HEK293 (cell line): ENCODE data around the gene PPP6R1.
"Not testable (repeated sequence)": the region's sequence is repeated elsewhere in the genome, so short reads cannot be mapped to it uniquely, and the experiment has no call there.

ENCODE experiments used
- CTCF ChIA-PET: fragments of 350-600 bp; formaldehyde crosslinking; extraction: SDS; loops from one replicate; lab custom pipeline; 2021; ENCODE audit warnings: antibody characterized with exemption; lab: Yijun Ruan, JAX
- POLR2A ChIA-PET: fragments of 300-600 bp; formaldehyde crosslinking; extraction: SDS; loops from one replicate; lab custom pipeline; 2020; ENCODE audit warnings: antibody characterized with exemption, inconsistent platforms; lab: Yijun Ruan, JAX
- H3K27ac ChIP-seq: fragments of 200-500 bp; sonication (Bioruptor generic); 2 replicates; pipeline ENCODE4 v1.5.1; 2014; ENCODE audit warnings: low read depth, low read length, control low read depth, inconsistent platforms; ENCODE audit errors: extremely low read depth
- H3K36me3 ChIP-seq, 2 experiments: fragments of 200-500 bp in 1 of 2; sonication (Bioruptor generic) in 1 of 2; 1 replicate in 1 of 2; 2 replicates in 1 of 2; pipeline ENCODE4 v1.5.1; 2014 to 2017; ENCODE audit warnings: inconsistent platforms in 2 of 2, low read length in 2 of 2; ENCODE audit not compliant: control insufficient read depth in 2 of 2, insufficient read depth in 1 of 2
- H3K4me1 ChIP-seq: fragments of 200-500 bp; sonication (Bioruptor generic); 2 replicates; pipeline ENCODE4 v1.5.1; 2014; ENCODE audit warnings: mild to moderate bottlenecking, low read length, inconsistent platforms; ENCODE audit not compliant: control insufficient read depth, insufficient read depth
- H3K4me3 ChIP-seq: 2 replicates; pipeline ENCODE4 v1.5.1; 2011; ENCODE audit warnings: low read depth, mild to moderate bottlenecking, control low read depth, low read length, moderate library complexity
- H3K9me3 ChIP-seq: fragments of 200-500 bp; sonication (Bioruptor generic); 2 replicates; pipeline ENCODE4 v1.5.1; 2014; ENCODE audit warnings: low read depth, low read length, inconsistent platforms; ENCODE audit not compliant: control insufficient read depth, insufficient read depth
- CTCF ChIP-seq: fragments of 450-650 bp; formaldehyde crosslinking; IDR thresholded peaks from 2 replicates; pipeline ENCODE4 v1.5.1; 2016; ENCODE audit warnings: missing biosample characterization, missing genetic modification characterization
- EGR2 ChIP-seq: fragments of 450-650 bp; formaldehyde crosslinking; IDR thresholded peaks from 2 replicates; pipeline ENCODE4 v1.5.1; 2016; ENCODE audit warnings: low read depth, missing biosample characterization, missing genetic modification characterization
- HIC1 ChIP-seq: fragments of 450-650 bp; formaldehyde crosslinking; IDR thresholded peaks from 2 replicates; pipeline ENCODE4 v1.5.1; 2016; ENCODE audit warnings: missing biosample characterization, missing genetic modification characterization
- KLF9 ChIP-seq: fragments of 450-650 bp; formaldehyde crosslinking; IDR thresholded peaks from 2 replicates; pipeline ENCODE4 v1.5.1; 2016; ENCODE audit warnings: missing biosample characterization, missing genetic modification characterization, low read depth
- PATZ1 ChIP-seq: fragments of 450-650 bp; formaldehyde crosslinking; IDR thresholded peaks from 2 replicates; pipeline ENCODE4 v1.5.1; 2016; ENCODE audit warnings: missing biosample characterization, missing genetic modification characterization
- SALL2 ChIP-seq: fragments of 450-650 bp; formaldehyde crosslinking; IDR thresholded peaks from 2 replicates; pipeline ENCODE4 v1.5.0; 2017; ENCODE audit warnings: missing biosample characterization, mild to moderate bottlenecking, missing genetic modification characterization, borderline replicate concordance
- SP7 ChIP-seq: fragments of 450-650 bp; formaldehyde crosslinking; IDR thresholded peaks from 2 replicates; pipeline ENCODE4 v1.5.1; 2016; ENCODE audit warnings: missing biosample characterization, missing genetic modification characterization
- ZBTB48 ChIP-seq: fragments of 450-650 bp; formaldehyde crosslinking; IDR thresholded peaks from 2 replicates; pipeline ENCODE4 v1.5.1; 2016; ENCODE audit warnings: missing biosample characterization, missing genetic modification characterization
- ZEB2 ChIP-seq: fragments of 450-650 bp; formaldehyde crosslinking; IDR thresholded peaks from 2 replicates; pipeline ENCODE4 v1.5.1; 2016; ENCODE audit warnings: missing biosample characterization, missing genetic modification characterization
- ZFHX2 ChIP-seq: fragments of 450-650 bp; formaldehyde crosslinking; conservative IDR thresholded peaks from 2 replicates; pipeline ENCODE4 v1.5.1; 2016; ENCODE audit warnings: missing biosample characterization, missing genetic modification characterization
- ZFP69B ChIP-seq: fragments of 450-650 bp; formaldehyde crosslinking; IDR thresholded peaks from 2 replicates; pipeline ENCODE4 v1.5.1; 2016; ENCODE audit warnings: missing biosample characterization, missing genetic modification characterization
- ZNF169 ChIP-seq: fragments of 450-650 bp; formaldehyde crosslinking; IDR thresholded peaks from 2 replicates; pipeline ENCODE4 v1.5.1; 2016; ENCODE audit warnings: missing biosample characterization, missing genetic modification characterization
- ZNF214 ChIP-seq: fragments of 450-650 bp; formaldehyde crosslinking; IDR thresholded peaks from 2 replicates; pipeline ENCODE4 v1.5.1; 2017; ENCODE audit warnings: missing biosample characterization, mild to moderate bottlenecking, missing genetic modification characterization, borderline replicate concordance
- ZNF24 ChIP-seq: fragments of 450-650 bp; formaldehyde crosslinking; IDR thresholded peaks from 2 replicates; pipeline ENCODE4 v1.5.1; 2016; ENCODE audit warnings: missing biosample characterization, missing genetic modification characterization
- ZNF624 ChIP-seq: fragments of 450-650 bp; formaldehyde crosslinking; IDR thresholded peaks from 2 replicates; pipeline ENCODE4 v1.5.1; 2017; ENCODE audit warnings: missing biosample characterization, missing genetic modification characterization
- ZNF692 ChIP-seq: fragments of 450-650 bp; formaldehyde crosslinking; IDR thresholded peaks from 2 replicates; pipeline ENCODE4 v1.5.1; 2016; ENCODE audit warnings: missing biosample characterization, missing genetic modification characterization
- ZNF785 ChIP-seq: fragments of 450-650 bp; formaldehyde crosslinking; IDR thresholded peaks from 2 replicates; pipeline ENCODE4 v1.5.1; 2016; ENCODE audit warnings: missing biosample characterization, missing genetic modification characterization
- ZNF830 ChIP-seq: fragments of 450-650 bp; IDR thresholded peaks from 2 replicates; pipeline ENCODE4 v1.5.0; 2018; ENCODE audit warnings: missing biosample characterization, missing genetic modification characterization, low read depth, mild to moderate bottlenecking, moderate library complexity
- ZSCAN18 ChIP-seq: fragments of 450-650 bp; formaldehyde crosslinking; IDR thresholded peaks from 2 replicates; pipeline ENCODE4 v1.5.1; 2016; ENCODE audit warnings: missing biosample characterization, missing genetic modification characterization

PPP6R1 gene

GRCh38 chr19:55206664-55207500 lies 51.9 kb downstream of the PPP6R1 start (continued):
- TF ChIP-seq ZNF830 (tag by site-specific recombination) = no peak
- no peak for TF ChIP-seq ZBTB48 (tag by site-specific recombination)
- TF ChIP-seq PATZ1 (tag by site-specific recombination) = peak; percentile 73
- peak; percentile 31; the same call in 1 of the 2 replicates for TF ChIP-seq ZNF692 (tag by site-specific recombination)
- TF ChIP-seq ZNF624 (tag by site-specific recombination) = no peak
- peak; percentile 55 for TF ChIP-seq ZFHX2 (tag by site-specific recombination)
- peak; percentile 76 for TF ChIP-seq SP7 (tag by site-specific recombination)
- TF ChIP-seq ZNF214 = no peak
- TF ChIP-seq ZSCAN18 (tag by site-specific recombination) = no peak
- TF ChIP-seq ZNF785 = no peak
- TF ChIP-seq ZFP69B (tag by site-specific recombination) = 0 out of 2 replicates have a peak, but pooled peaks have one; percentile 12
- TF ChIP-seq ZNF169 (tag by site-specific recombination) = no peak
- TF ChIP-seq HIC1 (tag by site-specific recombination) = peak; percentile 29; the same call in 1 of the 2 replicates
- TF ChIP-seq EGR2 (tag by site-specific recombination) = no peak
- TF ChIP-seq ZEB2 = peak; percentile 52; the same call in 1 of the 2 replicates
- TF ChIP-seq KLF9 (tag by site-specific recombination) = peak; percentile 87
- no peak for TF ChIP-seq SALL2 (tag by site-specific recombination)
- TF ChIP-seq ZNF24 = no peak
- TF ChIP-seq, all 188 proteins: peak for 30

- H3K27ac ChIP-seq, H3K9me3 ChIP-seq, H3K36me3 ChIP-seq, H3K4me3 ChIP-seq, H3K4me1 ChIP-seq, POLR2A ChIA-PET: not testable (repeated sequence)
- TF ChIP-seq CTCF (tag by site-specific recombination) = peak; percentile 16; the same call in 1 of the 2 replicates
- CTCF ChIA-PET = interaction anchor here (0.7 to 1.0 kb wide), 4 partner anchors 10 to 252 kb away, joined by 3 to 4 read pairs (median 3); no protein-coding TSS in a partner anchor
Observed at GRCh38 chr19:55202199-55202598, 56.6 kb downstream of the PPP6R1 start.
